Measurements from ENCODE around the gene ADGRG3.

The ADGRG3 gene

DNA sequence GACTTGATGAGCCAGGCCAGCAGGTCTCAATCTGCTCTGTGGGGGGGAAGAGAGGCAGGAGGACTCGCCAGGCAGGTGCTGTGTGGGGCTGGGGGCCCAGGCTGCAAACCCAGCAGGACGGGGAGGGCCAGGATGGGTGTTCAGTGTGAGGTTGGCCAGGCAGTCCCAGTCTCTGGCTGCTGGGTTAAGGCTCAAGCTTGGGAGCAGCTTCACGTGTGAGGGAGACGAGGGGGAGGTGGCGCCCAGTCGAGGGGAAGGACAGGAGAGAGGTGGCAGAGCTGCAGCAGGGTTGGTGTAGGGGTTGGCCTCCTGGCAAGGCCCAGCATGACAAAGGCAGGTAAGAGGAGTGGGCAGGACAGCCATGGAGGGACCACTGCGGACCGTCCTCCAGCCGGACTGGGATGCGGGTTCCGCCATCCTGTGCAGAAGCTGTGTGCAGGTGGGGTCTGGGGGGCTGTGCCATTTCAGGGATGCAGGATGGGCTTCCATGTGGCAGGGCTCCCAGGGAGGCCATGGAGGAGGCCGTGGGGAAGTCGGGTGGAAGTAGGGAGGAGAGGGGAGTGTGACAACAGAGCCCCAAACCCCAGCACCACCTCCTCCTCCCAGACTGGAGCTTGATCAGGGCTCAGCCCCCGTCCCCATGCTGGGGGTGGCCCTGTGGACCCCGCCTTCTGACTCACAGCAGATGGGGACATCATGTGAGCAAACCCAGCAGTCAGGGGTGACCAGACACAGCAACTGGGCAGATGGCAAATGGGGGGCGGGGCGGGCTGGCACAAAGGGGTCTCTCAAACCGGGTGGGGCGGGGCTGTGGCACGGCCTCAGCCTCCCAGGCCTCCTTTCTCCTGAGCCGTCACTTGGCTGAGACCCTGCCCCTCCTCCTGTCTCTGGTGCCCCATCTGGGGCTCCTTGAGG lies 36.9 kb upstream of the ADGRG3 start:
- DNase-seq, result no peak

DNA sequence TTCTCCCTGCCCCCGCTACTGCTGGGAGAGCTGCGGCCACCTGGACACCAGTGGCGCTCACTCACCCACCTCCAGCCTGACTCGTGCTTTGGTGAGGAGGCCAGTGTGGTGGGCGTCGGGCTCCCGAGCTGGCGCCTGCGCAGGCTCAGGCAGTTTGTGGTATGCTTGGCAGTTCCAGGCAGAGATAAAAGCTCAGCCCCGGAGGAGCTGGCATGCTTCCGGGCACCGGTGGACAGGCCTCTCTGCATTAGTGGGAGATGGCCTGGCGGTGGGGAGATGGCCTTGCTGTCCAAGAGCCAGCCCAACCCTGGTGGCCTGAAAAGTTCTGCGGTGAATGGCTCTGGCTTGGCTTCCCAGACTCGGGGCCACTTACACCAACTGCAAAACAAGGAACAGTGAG lies 35.5 kb upstream of the ADGRG3 start:
- DNase-seq, result no peak

DNA sequence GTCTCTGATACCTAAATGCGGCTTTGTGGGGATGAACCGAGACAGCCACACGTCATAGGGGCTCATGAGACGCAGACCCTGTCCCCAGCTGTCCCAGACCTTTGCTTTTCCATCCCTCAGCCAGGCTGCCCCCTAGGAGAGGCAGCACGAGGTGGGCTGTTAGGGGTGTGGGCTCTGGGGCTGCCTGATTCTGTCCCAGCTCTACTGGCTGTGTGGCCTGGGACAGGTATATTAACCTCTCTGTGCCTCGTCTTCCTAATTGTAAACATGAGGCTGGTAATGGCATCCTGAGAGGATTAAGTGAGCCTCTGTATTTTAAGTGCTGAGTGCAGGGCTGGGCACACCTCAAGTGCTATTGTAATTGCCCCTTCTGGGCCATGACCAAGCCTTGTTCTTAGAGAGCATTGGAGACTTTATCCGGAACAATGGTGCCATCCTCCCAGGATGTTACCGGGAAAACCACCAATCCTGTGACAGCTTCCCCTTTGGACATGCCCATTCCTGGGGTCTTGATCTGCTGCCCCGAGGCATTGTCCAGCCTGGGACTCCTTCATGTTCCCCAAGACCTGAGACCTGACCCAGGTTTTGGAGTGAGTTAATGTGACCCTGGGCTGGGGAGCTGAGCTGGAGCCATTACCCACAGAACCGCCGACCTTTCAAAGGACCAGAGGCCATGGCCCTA lies 34.6 kb upstream of the ADGRG3 start:
- no peak for DNase-seq

DNA sequence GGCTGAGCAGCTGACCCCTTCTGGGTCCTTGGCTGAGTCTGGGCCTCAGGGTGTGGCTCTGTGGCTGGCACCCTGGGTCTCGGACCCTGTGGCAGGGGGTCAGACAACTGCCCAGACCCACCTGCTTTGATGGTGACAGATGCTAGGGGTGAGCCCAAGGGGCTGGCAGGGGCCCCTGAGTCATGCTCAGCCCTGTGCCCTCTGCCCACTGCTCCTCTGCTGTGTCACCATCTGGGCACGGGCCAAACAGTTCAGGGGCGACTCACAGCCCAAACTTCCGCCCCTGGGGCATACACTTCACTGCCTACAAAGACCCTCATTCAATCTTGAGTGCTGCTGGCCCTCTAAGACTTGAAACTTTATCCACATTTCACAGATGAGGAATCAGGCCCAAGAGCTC lies 33.9 kb upstream of the ADGRG3 start:
- DNase-seq, result no peak

DNA sequence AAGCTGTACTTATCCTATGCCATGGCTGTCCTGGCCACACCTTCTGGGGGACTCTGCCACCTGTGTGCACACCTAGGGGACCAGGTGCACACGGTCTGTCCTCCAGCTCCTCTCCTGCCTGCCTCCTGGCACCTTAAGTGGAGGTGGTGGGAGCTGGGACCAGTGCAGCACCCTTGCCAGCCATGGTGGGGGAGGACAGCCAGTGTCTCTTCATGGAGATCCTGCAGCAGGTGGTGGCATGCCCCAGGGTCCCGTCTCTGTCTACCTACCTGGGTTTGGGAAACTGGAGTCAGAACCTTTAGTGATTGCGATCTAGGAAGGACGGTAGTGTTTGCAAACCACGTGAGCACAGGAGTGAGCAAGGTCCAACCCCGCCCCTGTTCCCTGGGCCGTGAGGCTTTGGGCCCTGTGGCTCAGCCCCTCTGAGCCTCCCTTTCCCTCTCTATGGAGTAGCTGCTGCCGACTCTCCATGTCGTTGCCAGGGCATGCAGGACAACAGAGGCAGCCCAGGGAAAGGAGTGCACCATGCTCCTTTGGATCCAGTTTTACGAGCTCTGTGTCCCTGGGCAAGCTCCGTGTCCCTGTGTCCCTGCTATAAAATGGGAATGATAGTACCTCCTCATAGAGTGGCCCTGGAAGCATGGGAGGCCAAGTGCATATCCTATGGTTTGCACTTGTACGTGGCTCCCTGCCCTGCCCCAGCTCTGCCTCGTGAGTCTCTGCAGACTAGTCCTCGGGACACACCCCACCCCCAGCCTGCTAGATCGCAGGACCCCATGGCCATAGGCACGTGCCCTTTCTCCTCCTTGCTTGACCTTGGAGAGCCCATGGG lies 32.6 kb upstream of the ADGRG3 start:
- no peak for DNase-seq

DNA sequence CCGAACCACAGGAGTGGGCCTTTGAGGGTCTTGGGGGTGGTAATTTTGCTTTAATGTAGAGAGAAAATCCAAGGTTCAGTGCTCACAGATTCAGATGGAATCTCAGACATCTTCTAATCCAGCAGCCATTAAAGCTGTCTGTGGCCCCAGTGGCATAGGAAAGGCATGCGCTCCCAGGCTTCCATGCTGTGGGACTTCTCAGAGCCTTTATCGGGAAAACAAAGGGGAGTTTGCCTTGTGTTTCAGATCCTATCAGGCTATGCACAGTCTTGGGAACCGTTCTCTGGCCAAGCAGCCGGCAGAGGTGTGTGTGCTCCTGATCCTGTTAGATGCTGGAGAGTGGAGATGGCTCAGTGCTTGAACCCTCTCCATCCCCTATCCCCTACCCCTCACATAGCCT lies 31.9 kb upstream of the ADGRG3 start:
- no peak for DNase-seq

DNA sequence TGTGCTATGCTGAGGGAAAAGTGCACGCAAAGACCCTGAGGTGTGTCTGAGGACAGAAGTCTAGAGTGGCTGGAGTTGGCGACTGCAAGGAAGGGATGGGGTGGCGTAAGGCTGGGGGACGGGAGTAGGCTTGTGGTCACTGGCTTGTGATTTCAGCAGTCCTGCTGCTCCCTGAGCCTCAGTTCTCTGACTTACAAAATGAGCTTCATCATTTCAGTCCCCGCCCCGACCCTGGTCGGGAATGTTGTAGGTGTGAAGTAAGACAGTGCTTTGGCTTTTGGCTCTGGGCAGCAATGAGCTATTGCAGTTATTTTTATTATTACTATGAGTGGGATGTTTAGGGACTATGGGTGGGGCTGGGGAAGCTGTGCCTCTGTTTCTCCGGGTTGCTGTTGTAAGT lies 31.1 kb upstream of the ADGRG3 start:
- DNase-seq, result no peak

DNA sequence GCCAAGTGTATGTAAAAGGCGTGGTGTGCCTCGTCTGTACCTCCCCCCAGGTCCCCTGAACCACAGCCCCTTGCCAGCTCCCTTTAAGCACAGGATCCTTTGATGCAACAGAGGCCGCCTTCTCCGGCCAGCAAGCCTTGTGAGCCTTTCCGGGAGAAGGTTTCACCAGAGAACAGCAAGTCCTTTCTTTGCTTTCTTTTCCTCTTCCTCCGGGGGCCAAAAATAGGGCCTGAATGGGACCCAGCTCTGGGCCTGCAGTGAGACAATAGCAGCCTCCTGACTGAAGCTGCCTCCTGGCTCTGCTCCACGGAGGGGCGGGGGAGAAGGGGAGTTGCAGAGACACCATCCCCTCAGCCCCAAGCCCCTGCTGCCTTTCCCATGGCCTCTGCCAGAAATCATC lies 30.7 kb upstream of the ADGRG3 start:
- no peak for DNase-seq

DNA sequence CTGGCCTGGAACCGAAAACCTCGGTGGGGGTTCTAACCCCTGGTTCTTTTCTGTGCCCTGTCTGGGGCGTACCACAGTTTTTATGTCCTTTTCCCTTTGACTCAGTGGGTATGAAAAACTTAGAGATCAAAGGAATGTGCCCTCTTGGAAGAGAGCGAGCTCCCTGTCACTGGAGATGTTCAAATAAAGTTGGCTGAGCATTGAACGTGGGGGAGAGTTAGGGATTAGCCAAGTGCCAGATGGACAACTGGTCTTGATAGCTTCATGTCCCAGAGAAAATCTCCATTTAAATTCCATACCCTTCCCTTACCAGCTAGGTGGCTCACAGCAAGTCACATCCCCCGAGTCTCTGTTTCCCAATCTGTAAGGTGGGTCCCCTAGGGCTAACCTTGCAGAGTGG lies 30.1 kb upstream of the ADGRG3 start:
- no peak for DNase-seq

DNA sequence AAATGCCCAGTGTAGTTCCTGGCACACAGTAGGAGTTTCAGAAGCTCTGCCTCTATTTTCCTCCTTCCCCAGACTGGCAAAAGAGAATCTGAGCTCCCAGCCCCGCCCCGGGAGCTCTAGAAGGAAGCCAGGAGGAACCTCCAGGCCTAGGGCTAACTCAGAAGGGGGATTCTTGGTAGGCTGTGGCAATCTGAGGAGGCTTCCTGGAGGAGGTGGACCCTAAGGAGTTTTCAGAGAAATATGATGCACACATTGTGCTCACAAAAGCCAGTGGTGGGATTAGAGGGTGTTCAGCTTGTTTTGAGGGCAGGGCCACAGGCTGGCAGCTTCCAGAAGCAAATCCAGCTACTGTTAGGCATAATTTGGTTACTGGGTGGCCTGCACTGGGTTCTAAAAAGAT lies 29.7 kb upstream of the ADGRG3 start:
- DNase-seq, result no peak

DNA sequence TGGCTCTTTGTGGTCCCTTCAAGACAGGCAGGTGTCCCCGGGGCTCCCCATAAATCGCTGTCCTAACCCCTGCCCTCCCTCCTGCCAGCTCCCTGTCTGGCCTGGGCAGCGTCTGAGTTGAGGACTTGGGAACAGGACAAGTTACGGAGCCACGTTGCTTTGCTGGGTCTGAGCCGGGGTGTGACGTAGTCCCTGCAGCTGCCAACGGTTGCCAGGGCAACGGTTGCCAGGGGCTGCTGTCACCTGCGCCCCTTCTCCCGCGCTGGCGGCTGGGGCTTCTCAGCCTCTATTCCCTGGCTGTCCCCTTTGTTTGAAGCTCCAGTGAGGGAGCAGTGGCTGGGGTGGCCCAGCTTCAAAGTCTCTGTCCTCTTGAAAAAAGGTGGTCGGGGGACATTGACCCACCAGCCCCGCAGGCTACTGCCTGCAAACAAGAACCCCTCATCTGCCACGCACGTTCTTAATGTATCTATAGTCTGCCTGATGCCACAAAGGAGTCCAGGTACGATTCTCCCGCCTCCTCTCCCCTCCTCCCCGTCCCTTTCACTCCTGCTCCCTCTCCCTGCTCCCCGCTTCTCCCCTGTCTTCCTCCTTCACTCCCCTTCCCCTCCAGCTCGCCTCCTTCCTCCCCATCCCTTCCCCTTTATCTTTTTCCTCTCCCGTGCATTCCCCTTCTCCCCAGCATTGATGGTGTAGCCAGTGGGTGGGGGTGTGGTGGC lies 28.8 kb upstream of the ADGRG3 start:
- peak; percentile 14 to 49 for DNase-seq

DNA sequence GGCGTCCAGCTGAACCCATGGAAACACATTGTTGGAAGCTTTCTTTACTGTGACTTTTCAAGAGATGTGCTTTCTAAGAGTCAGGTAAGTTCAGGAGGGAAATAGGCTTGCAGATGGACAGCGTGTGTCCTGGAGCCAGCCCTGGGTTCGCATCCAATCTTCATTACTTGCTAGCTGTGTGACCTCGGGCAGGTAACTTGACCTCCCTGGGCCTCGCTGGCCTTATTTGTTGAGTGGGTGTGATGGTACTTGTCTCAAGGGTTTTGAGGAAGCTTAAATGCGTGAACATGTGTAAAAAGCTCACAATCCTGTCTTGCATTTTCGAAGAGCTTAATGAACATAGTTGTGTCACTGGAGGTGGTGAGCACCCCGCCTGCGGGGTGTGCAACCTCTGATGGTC lies 27.9 kb upstream of the ADGRG3 start:
- no peak for DNase-seq

DNA sequence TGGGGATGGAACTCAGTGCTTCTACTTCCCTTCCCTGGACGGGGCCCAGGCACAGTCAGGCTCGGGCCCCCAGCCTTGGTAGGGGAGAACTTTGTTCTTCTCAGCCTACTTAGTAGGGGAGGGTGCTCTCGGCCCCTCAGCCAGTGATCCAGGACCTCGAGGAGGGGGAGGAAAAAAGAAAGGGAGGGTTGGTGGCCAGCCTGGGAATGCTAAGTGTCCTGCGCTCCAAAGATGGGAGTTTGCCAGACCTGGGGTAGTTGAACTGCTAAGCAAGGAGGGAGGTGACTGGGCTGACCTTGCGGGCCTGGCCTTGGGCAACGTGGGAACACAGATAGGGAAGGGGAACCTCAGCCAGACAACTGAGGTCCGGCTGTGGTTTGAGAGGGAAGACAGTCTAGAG lies 27.5 kb upstream of the ADGRG3 start:
- no peak for DNase-seq

DNA sequence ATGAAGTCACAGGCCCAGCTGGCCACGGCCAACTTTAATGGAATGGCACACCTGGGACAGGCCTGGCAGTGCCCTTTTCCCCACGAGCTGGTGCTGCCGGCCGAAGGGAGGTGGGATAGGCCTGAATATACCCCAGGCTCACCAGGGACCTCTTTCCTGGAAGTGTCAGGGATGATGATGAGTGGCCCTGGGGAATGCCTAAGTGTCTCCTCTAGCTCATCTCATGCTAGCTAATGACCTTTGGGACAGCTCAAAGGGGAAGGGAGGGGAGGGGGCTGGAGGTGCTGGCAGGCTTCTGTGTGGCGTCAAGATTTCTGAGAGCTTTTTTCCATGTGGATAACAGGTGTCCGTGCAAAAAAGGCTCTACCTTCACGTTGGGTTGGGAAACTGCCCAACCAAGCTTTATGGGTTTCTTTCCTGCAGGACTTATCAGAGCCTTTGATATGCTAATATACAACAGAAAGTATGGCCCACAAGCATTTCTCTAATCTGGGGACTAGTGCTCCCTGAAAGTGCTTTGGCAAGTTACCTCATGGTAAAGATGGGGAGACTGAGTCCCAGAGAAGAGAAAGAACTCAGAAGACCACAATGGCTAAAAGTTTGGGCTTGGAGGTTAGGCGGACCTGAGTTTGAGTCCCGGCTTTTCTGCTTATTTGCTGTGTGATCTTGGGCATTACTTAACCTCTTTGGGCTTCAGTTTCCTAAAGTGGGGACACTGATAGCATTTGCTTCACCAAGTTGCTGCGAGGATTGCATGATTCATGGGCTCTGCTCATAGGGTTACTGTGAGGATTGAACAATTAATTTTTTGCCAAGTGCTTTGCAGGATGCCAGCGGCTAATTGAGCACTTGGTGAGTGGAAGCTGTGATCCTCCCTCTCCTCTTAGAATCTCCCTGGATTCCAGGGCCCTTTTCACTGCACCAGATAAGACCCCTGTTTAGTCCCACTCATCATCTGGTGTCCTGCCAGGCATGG lies 25.7 kb upstream of the ADGRG3 start:
- no peak for DNase-seq

DNA sequence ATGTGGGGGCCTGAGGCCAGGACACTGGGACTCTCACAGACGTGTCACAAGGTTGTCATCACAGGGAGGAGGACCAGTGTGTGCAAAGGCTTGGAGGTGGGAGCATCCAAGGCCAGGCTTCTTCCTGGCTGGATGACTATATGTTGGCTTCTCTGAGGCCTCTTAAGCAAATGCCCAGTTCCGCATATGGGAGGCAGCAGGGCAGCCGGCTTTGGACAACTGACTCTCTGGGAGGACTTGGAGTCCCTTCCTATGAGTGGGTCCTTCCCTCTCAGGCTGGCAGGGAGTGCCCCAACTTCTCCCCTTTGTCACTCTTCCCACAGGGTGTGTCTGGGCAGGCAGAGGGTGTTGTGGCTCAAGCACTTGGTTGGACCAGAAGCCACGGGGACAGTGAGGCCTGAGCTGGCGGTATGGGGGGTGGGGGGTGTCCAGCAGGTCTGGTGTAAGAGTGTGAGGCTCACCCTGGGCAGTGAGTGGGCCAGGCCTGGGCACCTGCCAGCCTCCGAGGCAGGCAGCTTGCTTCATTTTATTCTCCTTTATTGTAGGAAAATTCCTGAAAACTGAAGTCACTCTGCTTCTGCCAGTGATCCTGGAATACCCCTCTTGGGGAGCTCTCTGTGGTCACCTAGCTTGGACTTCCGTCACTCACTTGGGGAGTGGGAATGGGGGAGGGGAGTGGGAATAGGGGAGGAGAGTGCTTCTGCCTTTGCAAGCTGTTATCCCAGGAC lies 24.8 kb upstream of the ADGRG3 start:
- no peak for DNase-seq

DNA sequence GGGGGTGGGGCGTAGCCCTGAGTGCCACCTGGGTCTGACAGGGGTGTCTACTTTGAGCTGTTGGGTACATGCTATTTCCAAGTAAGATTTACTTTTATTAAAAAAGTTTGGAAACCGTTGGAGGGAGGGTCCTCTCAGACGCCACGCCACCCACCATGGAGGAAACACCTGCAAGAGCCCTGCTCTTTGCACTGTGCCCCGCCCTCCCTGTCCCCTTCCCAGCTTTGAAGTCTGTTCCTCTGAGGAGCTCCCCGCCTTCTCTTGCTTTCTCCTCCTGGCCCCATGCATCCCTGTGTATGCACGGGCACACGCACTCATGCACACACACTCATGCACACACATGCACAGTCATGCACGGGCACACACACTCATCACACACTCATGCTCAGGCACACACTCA lies 24.2 kb upstream of the ADGRG3 start:
- no peak for DNase-seq

DNA sequence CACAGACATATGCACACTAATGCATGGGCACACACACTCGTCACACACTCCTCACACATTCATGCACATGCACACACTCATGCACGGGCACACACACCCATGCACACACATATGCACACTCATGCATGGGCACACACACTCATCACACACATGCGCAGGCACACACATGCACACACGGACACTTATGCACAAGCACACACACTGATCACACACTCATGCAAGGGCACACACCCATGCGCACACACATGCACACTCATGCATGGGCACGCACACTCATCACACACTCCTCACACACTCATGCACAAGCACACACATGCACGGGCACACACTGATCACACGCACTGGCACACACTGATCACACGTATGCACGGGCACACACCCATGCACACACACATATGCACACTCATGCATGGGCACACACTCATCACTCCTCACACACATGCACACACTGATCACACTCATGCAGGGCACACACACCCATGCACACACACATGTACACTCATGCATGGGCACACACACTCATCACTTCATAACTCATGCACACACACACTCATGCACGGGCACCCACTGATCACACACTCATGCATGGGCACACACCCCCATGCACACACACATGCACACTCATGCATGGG lies 23.6 kb upstream of the ADGRG3 start:
- no peak for DNase-seq

DNA sequence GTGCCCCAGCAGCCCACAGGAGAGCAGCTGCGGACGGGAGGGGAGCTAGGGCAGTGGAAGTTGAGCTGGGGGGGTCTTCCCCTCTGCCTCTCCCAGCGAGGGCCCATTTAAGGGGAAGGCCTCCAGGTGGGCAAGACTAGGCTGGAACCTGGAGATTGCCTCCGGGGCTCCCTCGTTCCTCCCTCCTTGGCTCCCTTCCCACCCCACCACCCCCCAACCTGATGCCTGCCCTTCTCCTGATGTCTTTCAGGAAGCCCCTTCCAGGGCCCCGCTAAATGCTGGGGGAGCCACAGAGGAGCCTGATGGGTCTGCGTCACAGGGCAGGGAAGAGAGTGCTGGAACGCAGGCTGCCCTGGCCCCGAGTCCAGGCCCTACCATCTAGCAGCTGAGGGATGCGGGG lies 22.9 kb upstream of the ADGRG3 start:
- DNase-seq, result no peak

DNA sequence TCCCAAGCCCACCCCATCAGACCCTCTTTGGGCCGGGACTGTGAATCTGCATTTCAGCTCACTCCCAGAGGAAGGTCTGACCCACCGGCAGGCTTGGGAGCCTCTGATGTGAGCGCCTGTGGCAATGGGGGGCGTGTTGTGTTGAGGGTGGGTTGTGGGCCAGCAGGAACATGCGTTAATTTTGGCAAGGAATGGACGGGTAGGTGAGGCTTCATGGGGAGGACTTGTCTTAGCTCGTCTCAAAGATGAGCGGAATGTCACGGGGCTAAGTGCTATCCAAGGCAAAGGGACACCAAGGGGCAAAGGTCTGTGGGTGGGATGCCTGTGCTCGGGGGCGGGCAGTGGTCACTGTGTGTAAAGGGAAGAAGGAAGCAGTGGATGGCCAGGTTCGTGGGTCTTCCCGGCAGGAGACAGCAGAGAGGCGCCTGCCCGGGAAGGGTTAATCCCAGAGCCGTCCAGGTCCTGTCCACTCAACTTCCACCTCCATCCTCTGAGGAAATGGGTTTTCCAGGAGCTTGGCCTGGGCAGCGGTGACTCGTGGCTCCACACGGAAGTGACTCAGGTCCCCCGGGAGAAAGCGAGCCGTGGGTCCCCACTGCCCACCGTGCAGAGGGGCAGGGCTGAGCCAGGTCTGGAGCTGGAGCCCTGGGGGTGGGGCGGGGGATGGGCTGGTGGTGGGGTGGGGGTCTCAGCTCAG lies 22.3 kb upstream of the ADGRG3 start:
- no peak for DNase-seq

Measured in NCI-H2081 (cell line).